GM12878 (cell line): ENCODE results near the gene MAGI2. TPM values are rescaled to one million over a fixed set of nuclear protein-coding genes. Genes with fewer than 3 reads are reported as not detected.

Source experiments
- ATAC-seq: fragments of 200-7000 bp; cut with Tn5 transposase; 3 replicates; pipeline ENCODE4 v1.9.1; 2020; ENCODE audit warnings: mild to moderate bottlenecking, moderate library complexity
- BruUV-seq: library from RNA; stranded (reverse); fragments of 400-500 nt; replicated peaks from 2 replicates; lab custom pipeline; 2021; lab: Mats Ljungman, UMichigan
- CTCF ChIA-PET: fragments of 300-600 bp; sonication (Branson Sonifier 250); formaldehyde crosslinking; extraction: SDS; loops from one replicate; lab custom pipeline; 2021; ENCODE audit warnings: inconsistent platforms; lab: Yijun Ruan, JAX
- POLR2A ChIA-PET: fragments of 350-600 bp; formaldehyde crosslinking; extraction: SDS; loops from one replicate; lab custom pipeline; 2021; ENCODE audit warnings: inconsistent platforms; lab: Charles Lee
- RAD21 ChIA-PET: fragments of 300-600 bp; sonication (Branson Sonifier 250); formaldehyde crosslinking; loops from one replicate; lab custom pipeline; 2023; ENCODE audit warnings: antibody characterized with exemption; ENCODE audit not compliant: unreplicated experiment; lab: Charles Lee
- SMC1A ChIA-PET: fragments of 300-600 bp; sonication (Branson Sonifier 250); formaldehyde crosslinking; loops from one replicate; lab custom pipeline; 2023; ENCODE audit not compliant: unreplicated experiment, uncharacterized antibody; lab: Charles Lee
- DNase-seq: peaks from one replicate; pipeline ENCODE4 v3.0.0-alpha.2; 2011; ENCODE audit warnings: low read depth, low spot score
- FAIRE-seq: peaks from 3 replicates; lab custom pipeline; 2011; peaks lifted over from hg19 to GRCh38; lab: Jason Lieb, UNC
- H2AFZ ChIP-seq: 2 replicates; pipeline ENCODE4 v1.6.0; 2011; ENCODE audit warnings: low read depth, low read length, control low read depth; ENCODE audit not compliant: control insufficient read depth
- H3K27ac ChIP-seq: 2 replicates; pipeline ENCODE4 v1.5.1; 2011; ENCODE audit warnings: control low read depth; ENCODE audit not compliant: control insufficient read depth, insufficient read depth
- H3K27me3 ChIP-seq, 2 experiments: replicated peaks in 1 of 2; 2 replicates each; pipeline versions ENCODE4 v1.6.0 to v1.6.1; 2011; ENCODE audit warnings: low read length in 1 of 2; ENCODE audit not compliant: control insufficient read depth in 2 of 2, insufficient read depth in 2 of 2
- H3K36me3 ChIP-seq, 2 experiments: 2 replicates each; pipeline ENCODE4 v1.5.1; 2011; ENCODE audit warnings: low read length in 1 of 2; ENCODE audit not compliant: control insufficient read depth in 2 of 2, insufficient read depth in 2 of 2
- H3K4me1 ChIP-seq: 2 replicates; pipeline ENCODE4 v1.6.1; 2011; ENCODE audit warnings: mild to moderate bottlenecking, low read length, moderate library complexity, mixed read lengths; ENCODE audit not compliant: control insufficient read depth, insufficient read depth
- H3K4me2 ChIP-seq: 2 replicates; pipeline ENCODE4 v1.6.0; 2011; ENCODE audit warnings: control low read depth; ENCODE audit not compliant: control insufficient read depth, insufficient read depth
- H3K4me3 ChIP-seq: fragments of 200-600 bp; sonication (generic); 2 replicates; pipeline ENCODE4 v1.5.1; 2016
- H3K79me2 ChIP-seq: 2 replicates; pipeline ENCODE4 v1.6.0; 2011; ENCODE audit warnings: low read length; ENCODE audit not compliant: control insufficient read depth, insufficient read depth
- H3K9ac ChIP-seq: 2 replicates; pipeline ENCODE4 v1.8.0; 2011; ENCODE audit warnings: low read length, control low read depth, mixed read lengths; ENCODE audit not compliant: control insufficient read depth, insufficient read depth
- H3K9me3 ChIP-seq: replicated peaks from 3 replicates; pipeline ENCODE4 v1.5.1; 2011; ENCODE audit warnings: mild to moderate bottlenecking, low read length; ENCODE audit not compliant: control insufficient read depth, insufficient read depth
- H4K20me1 ChIP-seq: 2 replicates; pipeline ENCODE4 v1.6.0; 2011; ENCODE audit not compliant: control insufficient read depth, insufficient read depth
- DPF2 ChIP-seq: fragments of 450-650 bp; IDR thresholded peaks from 2 replicates; pipeline ENCODE4 v1.6.1; 2017; ENCODE audit warnings: mild to moderate bottlenecking
- HDGF ChIP-seq: fragments of 450-650 bp; IDR thresholded peaks from 2 replicates; pipeline ENCODE4 v1.6.1; 2016; ENCODE audit warnings: antibody characterized with exemption
- SMC3 ChIP-seq: IDR thresholded peaks from 2 replicates; pipeline ENCODE4 v1.6.1; 2011; ENCODE audit warnings: low read length, improper control_type of control experiment, borderline replicate concordance
- SP1 ChIP-seq: IDR thresholded peaks from one replicate; pipeline ENCODE4 v1.6.1; 2011; ENCODE audit warnings: low read depth, low read length
- WGBS: methylation state at CpG from one replicate; pipeline ENCODE4 v1.1.6; 2016; ENCODE audit warnings: low lambda C conversion rate; ENCODE audit not compliant: insufficient replicate concordance, insufficient coverage; ENCODE audit errors: missing lambda C conversion rate; 5-methylcytosine and 5-hydroxymethylcytosine counted together
- in situ Hi-C: fragments of 300-500 bp; cut with MboI; formaldehyde crosslinking; loops from 9 replicates; pipeline ENCODE4 v1.14.3; 2018; ENCODE audit warnings: mixed read lengths
- intact Hi-C: fragments of 100-400 bp; cut with micrococcal nuclease; formaldehyde crosslinking; loops from one replicate; pipeline ENCODE4 v1.14.2; 2022; ENCODE audit not compliant: unreplicated experiment
- polyA plus RNA-seq, 11 experiments: library from polyadenylated mRNA; depleted of rRNA in 4 of 11; unstranded in 6 of 11; stranded (reverse) in 5 of 11; fragments of >200 nt; fragmentation: Nextera tagmentation in 4 of 11; fragmentation: Illumina TruSeq in 1 of 11; extraction: Ambion mirVana in 4 of 11; extraction: Trizol in 1 of 11; gene quantifications; 1 replicate in 1 of 11; 2 replicates in 10 of 11; pipeline versions ENCODE4 v1.2.1 to v1.2.3, GENCODE V29; 2011 to 2016; ENCODE audit warnings: inconsistent platforms in 2 of 11, missing spikeins in 2 of 11, low read depth in 1 of 11
- total RNA-seq, 4 experiments: library from RNA; depleted of rRNA in 3 of 4; stranded (reverse); fragments of >200 nt in 3 of 4; fragmentation: Illumina TruSeq in 1 of 4; extraction: Trizol in 1 of 4; gene quantifications; 2 replicates each; pipeline versions ENCODE4 v1.2.1 to v1.2.3, GENCODE V29; 2013 to 2021
- TF ChIP-seq, protein P1 (sequence below): IDR thresholded peaks from 2 replicates; pipeline ENCODE4 v1.6.1; 2012; ENCODE audit warnings: mild to moderate bottlenecking, low read depth, low read length
- TF ChIP-seq, protein P2 (sequence below): fragments of 450-650 bp; formaldehyde crosslinking; IDR thresholded peaks from 2 replicates; pipeline ENCODE4 v1.4.0; 2020; ENCODE audit warnings: mild to moderate bottlenecking, moderate library complexity
- TF ChIP-seq, protein P3 (sequence below): IDR thresholded peaks from 2 replicates; pipeline ENCODE4 v1.6.1; 2011; ENCODE audit warnings: mild to moderate bottlenecking, low read depth, low read length, moderate library complexity; ENCODE audit not compliant: insufficient replicate concordance
- TF ChIP-seq, protein P4 (sequence below): fragments of 450-650 bp; formaldehyde crosslinking; IDR thresholded peaks from 2 replicates; pipeline ENCODE4 v1.5.0; 2022; ENCODE audit warnings: mild to moderate bottlenecking, missing genetic modification characterization

Gene MAGI2
- total and polyA plus RNA-seq, 10 of the 15 experiments (the other 5 are each of a cell fraction or from before 2014, with no cell fraction given): 0.01 to 0.31 (median 0.05) TPM; not detected in 2

DNA sequence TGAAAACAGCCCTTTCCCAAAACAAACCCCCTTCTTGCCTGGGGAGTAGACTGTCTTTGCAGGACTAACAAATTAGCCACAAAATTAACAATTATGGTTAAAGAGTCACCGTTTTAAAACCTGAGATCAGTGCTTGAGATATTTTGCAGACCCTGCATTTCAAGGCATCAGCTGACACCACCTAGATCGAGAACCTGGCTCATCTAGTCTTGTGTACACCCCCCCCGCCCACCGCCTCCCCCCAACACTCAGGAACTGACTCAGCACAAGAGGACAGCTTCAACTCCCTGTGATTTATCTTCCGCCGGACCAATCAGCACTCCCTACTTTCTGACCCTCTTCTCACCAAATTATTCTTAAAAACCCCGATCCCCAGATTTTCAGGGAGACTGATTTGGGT is 917.8 kb downstream of the MAGI2 start (continued):
- TF ChIP-seq, protein P1, sequence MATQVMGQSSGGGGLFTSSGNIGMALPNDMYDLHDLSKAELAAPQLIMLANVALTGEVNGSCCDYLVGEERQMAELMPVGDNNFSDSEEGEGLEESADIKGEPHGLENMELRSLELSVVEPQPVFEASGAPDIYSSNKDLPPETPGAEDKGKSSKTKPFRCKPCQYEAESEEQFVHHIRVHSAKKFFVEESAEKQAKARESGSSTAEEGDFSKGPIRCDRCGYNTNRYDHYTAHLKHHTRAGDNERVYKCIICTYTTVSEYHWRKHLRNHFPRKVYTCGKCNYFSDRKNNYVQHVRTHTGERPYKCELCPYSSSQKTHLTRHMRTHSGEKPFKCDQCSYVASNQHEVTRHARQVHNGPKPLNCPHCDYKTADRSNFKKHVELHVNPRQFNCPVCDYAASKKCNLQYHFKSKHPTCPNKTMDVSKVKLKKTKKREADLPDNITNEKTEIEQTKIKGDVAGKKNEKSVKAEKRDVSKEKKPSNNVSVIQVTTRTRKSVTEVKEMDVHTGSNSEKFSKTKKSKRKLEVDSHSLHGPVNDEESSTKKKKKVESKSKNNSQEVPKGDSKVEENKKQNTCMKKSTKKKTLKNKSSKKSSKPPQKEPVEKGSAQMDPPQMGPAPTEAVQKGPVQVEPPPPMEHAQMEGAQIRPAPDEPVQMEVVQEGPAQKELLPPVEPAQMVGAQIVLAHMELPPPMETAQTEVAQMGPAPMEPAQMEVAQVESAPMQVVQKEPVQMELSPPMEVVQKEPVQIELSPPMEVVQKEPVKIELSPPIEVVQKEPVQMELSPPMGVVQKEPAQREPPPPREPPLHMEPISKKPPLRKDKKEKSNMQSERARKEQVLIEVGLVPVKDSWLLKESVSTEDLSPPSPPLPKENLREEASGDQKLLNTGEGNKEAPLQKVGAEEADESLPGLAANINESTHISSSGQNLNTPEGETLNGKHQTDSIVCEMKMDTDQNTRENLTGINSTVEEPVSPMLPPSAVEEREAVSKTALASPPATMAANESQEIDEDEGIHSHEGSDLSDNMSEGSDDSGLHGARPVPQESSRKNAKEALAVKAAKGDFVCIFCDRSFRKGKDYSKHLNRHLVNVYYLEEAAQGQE: no peak
- TF ChIP-seq, protein P2, sequence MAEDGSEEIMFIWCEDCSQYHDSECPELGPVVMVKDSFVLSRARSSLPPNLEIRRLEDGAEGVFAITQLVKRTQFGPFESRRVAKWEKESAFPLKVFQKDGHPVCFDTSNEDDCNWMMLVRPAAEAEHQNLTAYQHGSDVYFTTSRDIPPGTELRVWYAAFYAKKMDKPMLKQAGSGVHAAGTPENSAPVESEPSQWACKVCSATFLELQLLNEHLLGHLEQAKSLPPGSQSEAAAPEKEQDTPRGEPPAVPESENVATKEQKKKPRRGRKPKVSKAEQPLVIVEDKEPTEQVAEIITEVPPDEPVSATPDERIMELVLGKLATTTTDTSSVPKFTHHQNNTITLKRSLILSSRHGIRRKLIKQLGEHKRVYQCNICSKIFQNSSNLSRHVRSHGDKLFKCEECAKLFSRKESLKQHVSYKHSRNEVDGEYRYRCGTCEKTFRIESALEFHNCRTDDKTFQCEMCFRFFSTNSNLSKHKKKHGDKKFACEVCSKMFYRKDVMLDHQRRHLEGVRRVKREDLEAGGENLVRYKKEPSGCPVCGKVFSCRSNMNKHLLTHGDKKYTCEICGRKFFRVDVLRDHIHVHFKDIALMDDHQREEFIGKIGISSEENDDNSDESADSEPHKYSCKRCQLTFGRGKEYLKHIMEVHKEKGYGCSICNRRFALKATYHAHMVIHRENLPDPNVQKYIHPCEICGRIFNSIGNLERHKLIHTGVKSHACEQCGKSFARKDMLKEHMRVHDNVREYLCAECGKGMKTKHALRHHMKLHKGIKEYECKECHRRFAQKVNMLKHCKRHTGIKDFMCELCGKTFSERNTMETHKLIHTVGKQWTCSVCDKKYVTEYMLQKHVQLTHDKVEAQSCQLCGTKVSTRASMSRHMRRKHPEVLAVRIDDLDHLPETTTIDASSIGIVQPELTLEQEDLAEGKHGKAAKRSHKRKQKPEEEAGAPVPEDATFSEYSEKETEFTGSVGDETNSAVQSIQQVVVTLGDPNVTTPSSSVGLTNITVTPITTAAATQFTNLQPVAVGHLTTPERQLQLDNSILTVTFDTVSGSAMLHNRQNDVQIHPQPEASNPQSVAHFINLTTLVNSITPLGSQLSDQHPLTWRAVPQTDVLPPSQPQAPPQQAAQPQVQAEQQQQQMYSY (CRISPR knock-in tag): no peak
- TF ChIP-seq, all 136 proteins: peak for 0

DNA sequence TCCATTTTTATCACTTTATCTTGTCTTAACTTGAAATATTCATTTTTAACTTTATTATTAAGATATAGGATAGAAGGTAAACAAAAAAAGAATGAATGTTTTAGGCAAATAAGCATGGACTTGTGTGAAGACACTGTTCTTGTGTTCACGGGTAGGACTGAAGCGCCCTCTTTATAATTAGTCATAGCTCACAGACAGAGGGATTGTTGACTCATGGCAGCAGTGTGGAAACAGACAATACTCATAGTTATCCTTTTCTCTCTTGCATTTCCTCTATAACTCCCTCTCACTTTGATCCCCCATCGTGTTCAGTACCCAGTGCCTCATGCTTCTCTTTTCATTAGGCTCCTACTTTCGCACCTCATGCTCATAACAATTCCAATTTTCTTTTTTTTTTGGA is 923.1 kb downstream of the MAGI2 start:
- H3K36me3 ChIP-seq: no peaks in the 10 kb centered on the region
- no peak overlapping the region for H2AFZ ChIP-seq
- H3K4me1 ChIP-seq: no peaks in the 10 kb centered on the region
- ChIA-PET RAD21 (no interaction called here), POLR2A (no interaction called here), CTCF (no interaction called here), SMC1A (no interaction called here)
- no peaks in the 10 kb centered on the region for H3K27me3 ChIP-seq
- BruUV-seq: no TSS peak
- ATAC-seq: no peak
- WGBS: 43% methylated on average over 4 of the region's 4 CpGs
- H3K4me2 ChIP-seq: no peak overlapping the region
- in situ Hi-C loops: no loop called here
- no peak overlapping the region for H3K27ac ChIP-seq
- intact Hi-C loops: no loop called here
- no peaks in the 10 kb centered on the region for H3K9me3 ChIP-seq
- no peak for DNase-seq
- FAIRE-seq: no peak
- no peaks in the 10 kb centered on the region for H4K20me1 ChIP-seq
- H3K9ac ChIP-seq: no peak overlapping the region
- H3K4me3 ChIP-seq: no peak overlapping the region
- no peaks in the 10 kb centered on the region for H3K79me2 ChIP-seq
- TF ChIP-seq, protein P3, sequence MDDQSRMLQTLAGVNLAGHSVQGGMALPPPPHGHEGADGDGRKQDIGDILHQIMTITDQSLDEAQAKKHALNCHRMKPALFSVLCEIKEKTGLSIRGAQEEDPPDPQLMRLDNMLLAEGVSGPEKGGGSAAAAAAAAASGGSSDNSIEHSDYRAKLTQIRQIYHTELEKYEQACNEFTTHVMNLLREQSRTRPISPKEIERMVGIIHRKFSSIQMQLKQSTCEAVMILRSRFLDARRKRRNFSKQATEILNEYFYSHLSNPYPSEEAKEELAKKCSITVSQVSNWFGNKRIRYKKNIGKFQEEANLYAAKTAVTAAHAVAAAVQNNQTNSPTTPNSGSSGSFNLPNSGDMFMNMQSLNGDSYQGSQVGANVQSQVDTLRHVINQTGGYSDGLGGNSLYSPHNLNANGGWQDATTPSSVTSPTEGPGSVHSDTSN: no peak
- TF ChIP-seq, protein P4, sequence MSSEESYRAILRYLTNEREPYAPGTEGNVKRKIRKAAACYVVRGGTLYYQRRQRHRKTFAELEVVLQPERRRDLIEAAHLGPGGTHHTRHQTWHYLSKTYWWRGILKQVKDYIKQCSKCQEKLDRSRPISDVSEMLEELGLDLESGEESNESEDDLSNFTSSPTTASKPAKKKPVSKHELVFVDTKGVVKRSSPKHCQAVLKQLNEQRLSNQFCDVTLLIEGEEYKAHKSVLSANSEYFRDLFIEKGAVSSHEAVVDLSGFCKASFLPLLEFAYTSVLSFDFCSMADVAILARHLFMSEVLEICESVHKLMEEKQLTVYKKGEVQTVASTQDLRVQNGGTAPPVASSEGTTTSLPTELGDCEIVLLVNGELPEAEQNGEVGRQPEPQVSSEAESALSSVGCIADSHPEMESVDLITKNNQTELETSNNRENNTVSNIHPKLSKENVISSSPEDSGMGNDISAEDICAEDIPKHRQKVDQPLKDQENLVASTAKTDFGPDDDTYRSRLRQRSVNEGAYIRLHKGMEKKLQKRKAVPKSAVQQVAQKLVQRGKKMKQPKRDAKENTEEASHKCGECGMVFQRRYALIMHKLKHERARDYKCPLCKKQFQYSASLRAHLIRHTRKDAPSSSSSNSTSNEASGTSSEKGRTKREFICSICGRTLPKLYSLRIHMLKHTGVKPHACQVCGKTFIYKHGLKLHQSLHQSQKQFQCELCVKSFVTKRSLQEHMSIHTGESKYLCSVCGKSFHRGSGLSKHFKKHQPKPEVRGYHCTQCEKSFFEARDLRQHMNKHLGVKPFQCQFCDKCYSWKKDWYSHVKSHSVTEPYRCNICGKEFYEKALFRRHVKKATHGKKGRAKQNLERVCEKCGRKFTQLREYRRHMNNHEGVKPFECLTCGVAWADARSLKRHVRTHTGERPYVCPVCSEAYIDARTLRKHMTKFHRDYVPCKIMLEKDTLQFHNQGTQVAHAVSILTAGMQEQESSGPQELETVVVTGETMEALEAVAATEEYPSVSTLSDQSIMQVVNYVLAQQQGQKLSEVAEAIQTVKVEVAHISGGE (CRISPR knock-in tag): no peak
- TF ChIP-seq DPF2 (no peak), SMC3 (no peak), HDGF (no peak), SP1 (no peak)
